Fibroblast of lung (primary cell): Measurements from ENCODE around the gene PLXNA2. TPM values are rescaled to one million over a fixed set of nuclear protein-coding genes. Genes with fewer than 3 reads are reported as not detected.

ENCODE experiments used
- DNase-seq, 2 donors: peaks; one replicate each; pipeline versions ENCODE4 v3.0.0 to v3.0.0-alpha.2; 2010; ENCODE audit warnings: low read depth in 2 of 2
- H2AFZ ChIP-seq: 2 replicates; pipeline ENCODE4 v1.5.1; 2012; ENCODE audit warnings: low read length, control low read depth, inconsistent platforms
- H3K27ac ChIP-seq: 2 replicates; pipeline ENCODE4 v1.5.1; 2011; ENCODE audit warnings: low read length, control low read depth; ENCODE audit not compliant: insufficient read depth
- H3K27me3 ChIP-seq: 2 replicates; pipeline ENCODE4 v1.5.1; 2011; ENCODE audit warnings: mild to moderate bottlenecking, low read length; ENCODE audit not compliant: control insufficient read depth, insufficient read depth
- H3K36me3 ChIP-seq: 2 replicates; pipeline ENCODE4 v1.5.1; 2011; ENCODE audit warnings: low read length; ENCODE audit not compliant: control insufficient read depth, insufficient read depth
- H3K4me1 ChIP-seq: 2 replicates; pipeline ENCODE4 v1.5.1; 2011; ENCODE audit warnings: low read length; ENCODE audit not compliant: control insufficient read depth, insufficient read depth; ENCODE audit errors: extremely low read depth
- H3K4me2 ChIP-seq: 2 replicates; pipeline ENCODE4 v1.5.1; 2011; ENCODE audit warnings: low read length, control low read depth; ENCODE audit not compliant: insufficient read depth; ENCODE audit errors: extremely low read depth
- H3K4me3 ChIP-seq, 4 experiments: fragments of 200-600 bp in 1 of 4; sonication (generic) in 1 of 4; replicated peaks in 1 of 4; 2 replicates each; pipeline ENCODE4 v1.5.1; 2011 to 2016; ENCODE audit warnings: low read length in 4 of 4, low read depth in 3 of 4, mild to moderate bottlenecking in 3 of 4, control low read depth in 2 of 4, inconsistent platforms in 1 of 4, mixed read lengths in 1 of 4; ENCODE audit not compliant: insufficient read depth in 1 of 4; ENCODE audit errors: control extremely low read depth in 1 of 4
- H3K79me2 ChIP-seq: 2 replicates; pipeline ENCODE4 v1.5.1; 2012; ENCODE audit warnings: mild to moderate bottlenecking, low read length, inconsistent platforms; ENCODE audit not compliant: control insufficient read depth, insufficient read depth
- H3K9ac ChIP-seq: 2 replicates; pipeline ENCODE4 v1.5.1; 2011; ENCODE audit warnings: mild to moderate bottlenecking, low read length, control low read depth; ENCODE audit not compliant: insufficient read depth
- H3K9me3 ChIP-seq: 2 replicates; pipeline ENCODE4 v1.5.1; 2012; ENCODE audit warnings: low read depth, low read length; ENCODE audit not compliant: control insufficient read depth, insufficient read depth
- H4K20me1 ChIP-seq: 2 replicates; pipeline ENCODE4 v1.5.1; 2011; ENCODE audit warnings: low read length; ENCODE audit not compliant: control insufficient read depth, insufficient read depth; ENCODE audit errors: extremely low read depth
- CTCF ChIP-seq, 2 donors: IDR thresholded peaks in 1 of 2; conservative IDR thresholded peaks in 1 of 2; 1 replicate in 1 of 2; 2 replicates in 1 of 2; pipeline ENCODE4 v1.5.1; 2011 to 2012; ENCODE audit warnings: low read length in 2 of 2, control low read depth in 1 of 2, inconsistent platforms in 1 of 2, low read depth in 1 of 2, mild to moderate bottlenecking in 1 of 2
- EZH2 ChIP-seq: IDR thresholded peaks from 2 replicates; pipeline ENCODE4 v1.5.1; 2012; ENCODE audit warnings: low read length, control low read depth, mild to moderate bottlenecking; ENCODE audit errors: missing control alignments
- polyA plus RNA-seq, 2 donors: library from polyadenylated mRNA; depleted of rRNA in 1 of 2; stranded (reverse) in 1 of 2; unstranded in 1 of 2; fragments of >200 nt; gene quantifications; 2 replicates each; pipeline ENCODE4 v1.2.1, GENCODE V29; 2011 to 2012; ENCODE audit warnings: missing spikeins in 1 of 2
- total RNA-seq: library from RNA; depleted of rRNA; stranded (reverse); fragments of >200 nt; gene quantifications from 2 replicates; pipeline ENCODE4 v1.2.1, GENCODE V29; 2014

Gene PLXNA2
- total and polyA plus RNA-seq, 2 donors (not counting 1 experiment from before 2014, with no cell fraction given): 0.43 to 2.0 TPM

- Histone ChIP-seq H3K36me3 (no peaks in the 10 kb centered on the region), H3K27me3 (peaks cover 14% of the 10 kb centered on the region), H3K4me2 (no peak overlapping the region), H3K4me3 (no peak overlapping the region), H3K9me3 (no peaks in the 10 kb centered on the region), H3K27ac (no peak overlapping the region), H3K79me2 (no peaks in the 10 kb centered on the region), H3K9ac (no peak overlapping the region), H3K4me1 (no peaks in the 10 kb centered on the region), H4K20me1 (no peaks in the 10 kb centered on the region), H2AFZ (no peak overlapping the region)
- no peak for DNase-seq
- no peak for TF ChIP-seq EZH2
Observed at GRCh38 chr1:208271236-208271635, 27.1 kb upstream of the PLXNA2 start.

- peak in 1 of 2 donors; percentile 45 for DNase-seq
- no peak overlapping the region for H3K27ac ChIP-seq
- H3K9me3 ChIP-seq: no peaks in the 10 kb centered on the region
- no peak overlapping the region for H2AFZ ChIP-seq
- H4K20me1 ChIP-seq: no peaks in the 10 kb centered on the region
- no peaks in the 10 kb centered on the region for H3K4me1 ChIP-seq
- H3K79me2 ChIP-seq: no peaks in the 10 kb centered on the region
- no peak overlapping the region for H3K4me2 ChIP-seq
- TF ChIP-seq CTCF (conservative IDR thresholded peaks at IDR 0.05 in 1 of 2, IDR thresholded peaks at IDR 0.05 in 1 of 2; ENCODE audit: low read depth in 1 of 2, low read length in 2 of 2): no peak
- TF ChIP-seq EZH2: no peak
- peaks cover 14% of the 10 kb centered on the region for H3K27me3 ChIP-seq
- H3K4me3 ChIP-seq: no peak overlapping the region
- H3K36me3 ChIP-seq: no peaks in the 10 kb centered on the region
- H3K9ac ChIP-seq: no peak overlapping the region
Observed at GRCh38 chr1:208270651-208271141, 26.5 kb upstream of the PLXNA2 start.

- H3K4me2 ChIP-seq: no peak overlapping the region
- TF ChIP-seq CTCF (conservative IDR thresholded peaks at IDR 0.05 in 1 of 2, IDR thresholded peaks at IDR 0.05 in 1 of 2; ENCODE audit: low read depth in 1 of 2, low read length in 2 of 2) (no peak), EZH2 (no peak)
- no peak overlapping the region for H2AFZ ChIP-seq
- H3K9ac ChIP-seq: no peak overlapping the region
- H3K4me3 ChIP-seq: no peak overlapping the region
- H3K36me3 ChIP-seq: no peaks in the 10 kb centered on the region
- H3K27ac ChIP-seq: no peak overlapping the region
- no peak for DNase-seq
- H4K20me1 ChIP-seq: no peaks in the 10 kb centered on the region
- peaks cover 14% of the 10 kb centered on the region for H3K27me3 ChIP-seq
- H3K79me2 ChIP-seq: no peaks in the 10 kb centered on the region
- no peaks in the 10 kb centered on the region for H3K4me1 ChIP-seq
- no peaks in the 10 kb centered on the region for H3K9me3 ChIP-seq
Observed at GRCh38 chr1:208269338-208269666, 25.1 kb upstream of the PLXNA2 start.
